ENCODE results near the gene PLSCR4.
A peak's percentile ranks its signal among the peaks of the same experiment; 100 is the strongest.

Gene PLSCR4

DNA sequence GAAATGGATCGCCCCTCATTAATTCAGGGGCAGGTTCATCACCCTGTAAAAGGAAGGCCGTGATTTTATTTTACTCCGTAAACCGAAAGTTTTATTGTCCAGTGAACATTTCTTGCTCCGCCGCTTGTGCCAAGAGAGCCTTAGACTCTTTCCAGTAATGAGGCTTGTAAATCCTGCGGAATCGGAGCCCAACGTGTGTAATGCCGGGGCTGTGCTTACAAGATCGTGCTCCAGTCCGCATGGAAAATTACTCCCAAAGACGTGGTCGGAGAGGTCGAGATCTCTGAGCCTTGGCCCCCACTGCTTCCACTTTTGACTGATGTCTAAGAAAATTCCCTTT, 89.3 kb downstream of the PLSCR4 start:
- peak overlapping the region; percentile 5 to 81 for H3K27ac ChIP-seq (ENCODE audit: insufficient read depth in 1 of 2, low read depth in 1 of 2, low read length in 2 of 2, poor library complexity in 1 of 2, severe bottlenecking in 2 of 2)
- H3K9me3 ChIP-seq (ENCODE audit: control extremely low read depth in 1 of 5, control insufficient read depth in 4 of 5, insufficient read depth in 2 of 5, low read depth in 1 of 5, low read length in 4 of 5): no peaks in the 10 kb centered on the region
- POLR2A ChIA-PET: interaction anchor here (0.7 kb wide), 1 partner anchor 35 kb away, joined by 3 read pairs; no protein-coding TSS in a partner anchor
- no peaks in the 10 kb centered on the region for H3K36me3 ChIP-seq (ENCODE audit: control insufficient read depth in 4 of 4, insufficient read depth in 4 of 4, low read length in 3 of 4)
- no peak for DNase-seq
- peaks cover 0 to 10% (median 0%) of the 10 kb centered on the region in 5 experiments for H3K27me3 ChIP-seq (replicated peaks in 2 of 5; ENCODE audit: control insufficient read depth in 4 of 5, insufficient read depth in 5 of 5, low read length in 4 of 5)
- H3K4me1 ChIP-seq (ENCODE audit: control extremely low read depth in 1 of 4, control insufficient read depth in 4 of 4, insufficient read depth in 4 of 4, low read length in 3 of 4): peaks cover 10 to 53% (median 25%) of the 10 kb centered on the region in 4 experiments
- 29% methylated on average over 12 of the region's 15 CpGs for whole genome bisulfite sequencing (ENCODE audit: insufficient coverage)
- H3K4me3 ChIP-seq (ENCODE audit: control insufficient read depth in 1 of 7, extremely low read depth in 1 of 7, insufficient read depth in 4 of 7, low read depth in 2 of 7, low read length in 6 of 7): peak overlapping the region; percentile 64 to 99 (median 86)
- CTCF ChIA-PET: interaction anchor here (1.3 to 8.0 kb wide), 3 partner anchors 28 to 96 kb away, joined by 3 to 43 read pairs (median 6); no protein-coding TSS in a partner anchor

DNA sequence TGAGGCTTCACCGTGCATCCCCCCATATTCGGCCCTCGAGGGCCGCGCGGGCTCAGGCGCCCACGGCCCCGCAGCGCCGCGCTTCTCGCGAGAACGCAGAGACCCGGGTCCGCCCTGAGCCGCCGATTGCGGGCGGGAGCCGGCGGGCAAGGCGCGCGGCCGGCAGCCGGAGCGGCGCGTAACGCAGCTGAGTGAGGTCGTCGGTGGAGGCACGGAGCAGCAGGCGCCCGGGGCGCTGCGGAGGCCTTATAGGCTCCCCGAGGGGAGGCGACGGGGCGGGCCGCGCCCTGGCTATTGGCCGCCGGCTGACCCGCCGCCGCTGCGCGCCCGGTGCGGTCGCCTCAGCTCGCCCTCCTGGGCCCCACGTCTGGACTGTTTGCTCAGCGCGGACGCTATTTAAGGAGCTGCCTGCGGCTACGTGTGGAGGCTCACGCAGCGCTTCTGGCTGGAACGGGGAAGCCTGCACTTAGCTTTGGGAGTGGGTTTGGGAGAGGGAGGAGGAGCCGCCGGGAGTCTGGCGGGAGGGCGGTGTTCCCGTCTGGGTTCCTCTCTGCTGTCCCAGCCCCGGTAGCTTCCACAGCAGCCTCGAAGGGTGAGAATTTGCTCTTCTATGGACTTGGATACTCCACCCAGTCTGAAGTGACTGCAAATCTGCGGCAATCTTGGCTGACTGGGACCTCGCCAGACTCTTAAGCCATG, 89.8 kb downstream of the PLSCR4 start, which contains the start of gene PLOD2:
Gene PLOD2 (minus strand): TSS at position 221 of the 699 bp plus-strand sequence. CDS start 195 bp downstream, at position 26.
- ChIA-PET CTCF (interaction anchor here (0.8 to 8.0 kb wide), 7 partner anchors 11 to 166 kb away, joined by 3 to 43 read pairs (median 4); no protein-coding TSS in a partner anchor), POLR2A (interaction anchor here (0.7 kb wide), 1 partner anchor 35 kb away, joined by 3 read pairs; no protein-coding TSS in a partner anchor)
- H3K27me3 ChIP-seq (replicated peaks in 2 of 5; ENCODE audit: control insufficient read depth in 4 of 5, insufficient read depth in 5 of 5, low read length in 4 of 5): peaks cover 0 to 10% (median 0%) of the 10 kb centered on the region in 5 experiments
- H3K27ac ChIP-seq (ENCODE audit: insufficient read depth in 1 of 2, low read depth in 1 of 2, low read length in 2 of 2, poor library complexity in 1 of 2, severe bottlenecking in 2 of 2): peak within 1 kb of the TSS; percentile 69 to 81
- WGBS (ENCODE audit: insufficient coverage): 0% methylated on average over 60 of the region's 74 CpGs
- DNase-seq: peak; percentile 79 to 92 (median 89)
- H3K4me1 ChIP-seq (ENCODE audit: control extremely low read depth in 1 of 4, control insufficient read depth in 4 of 4, insufficient read depth in 4 of 4, low read length in 3 of 4): peaks cover 14 to 58% (median 29%) of the 10 kb centered on the region in 4 experiments
- peak within 1 kb of the TSS; percentile 64 to 99 (median 86) for H3K4me3 ChIP-seq (ENCODE audit: control insufficient read depth in 1 of 7, extremely low read depth in 1 of 7, insufficient read depth in 4 of 7, low read depth in 2 of 7, low read length in 6 of 7)
- H3K36me3 ChIP-seq (ENCODE audit: control insufficient read depth in 4 of 4, insufficient read depth in 4 of 4, low read length in 3 of 4): no peaks in the 10 kb centered on the region
- no peaks in the 10 kb centered on the region for H3K9me3 ChIP-seq (ENCODE audit: control extremely low read depth in 1 of 5, control insufficient read depth in 4 of 5, insufficient read depth in 2 of 5, low read depth in 1 of 5, low read length in 4 of 5)

GRCh38 chr3:146160321-146160963, 90.5 kb downstream of the PLSCR4 start:
- peak overlapping the region; percentile 64 to 99 (median 86) for H3K4me3 ChIP-seq (ENCODE audit: control insufficient read depth in 1 of 7, extremely low read depth in 1 of 7, insufficient read depth in 4 of 7, low read depth in 2 of 7, low read length in 6 of 7)
- H3K36me3 ChIP-seq (ENCODE audit: control insufficient read depth in 4 of 4, insufficient read depth in 4 of 4, low read length in 3 of 4): no peaks in the 10 kb centered on the region
- DNase-seq: peak; percentile 74 to 87 (median 83)
- H3K27me3 ChIP-seq (replicated peaks in 2 of 5; ENCODE audit: control insufficient read depth in 4 of 5, insufficient read depth in 5 of 5, low read length in 4 of 5): peaks cover 0 to 10% (median 0%) of the 10 kb centered on the region in 5 experiments
- under 1% methylated on average over 31 of the region's 35 CpGs for WGBS (ENCODE audit: insufficient coverage)
- peak overlapping the region; percentile 69 to 81 for H3K27ac ChIP-seq (ENCODE audit: insufficient read depth in 1 of 2, low read depth in 1 of 2, low read length in 2 of 2, poor library complexity in 1 of 2, severe bottlenecking in 2 of 2)
- peaks cover 15 to 64% (median 32%) of the 10 kb centered on the region in 4 experiments for H3K4me1 ChIP-seq (ENCODE audit: control extremely low read depth in 1 of 4, control insufficient read depth in 4 of 4, insufficient read depth in 4 of 4, low read length in 3 of 4)
- CTCF ChIA-PET: interaction anchor here (0.8 to 8.0 kb wide), 9 partner anchors 10 to 166 kb away, joined by 3 to 43 read pairs (median 4); no protein-coding TSS in a partner anchor
- POLR2A ChIA-PET: no interaction called here
- no peaks in the 10 kb centered on the region for H3K9me3 ChIP-seq (ENCODE audit: control extremely low read depth in 1 of 5, control insufficient read depth in 4 of 5, insufficient read depth in 2 of 5, low read depth in 1 of 5, low read length in 4 of 5)

GRCh38 chr3:146159616-146160320, 91.1 kb downstream of the PLSCR4 start:
- ChIA-PET POLR2A (no interaction called here), CTCF (interaction anchor here (1.1 to 8.0 kb wide), 7 partner anchors 9 to 88 kb away, joined by 3 to 43 read pairs (median 3); no protein-coding TSS in a partner anchor)
- Histone ChIP-seq H3K4me3 (ENCODE audit: control insufficient read depth in 1 of 7, extremely low read depth in 1 of 7, insufficient read depth in 4 of 7, low read depth in 2 of 7, low read length in 6 of 7) (peak overlapping the region; percentile 64 to 99 (median 86)), H3K27ac (ENCODE audit: insufficient read depth in 1 of 2, low read depth in 1 of 2, low read length in 2 of 2, poor library complexity in 1 of 2, severe bottlenecking in 2 of 2) (peak overlapping the region; percentile 69 to 81), H3K36me3 (ENCODE audit: control insufficient read depth in 4 of 4, insufficient read depth in 4 of 4, low read length in 3 of 4) (no peaks in the 10 kb centered on the region), H3K27me3 (replicated peaks in 2 of 5; ENCODE audit: control insufficient read depth in 4 of 5, insufficient read depth in 5 of 5, low read length in 4 of 5) (peaks cover 0 to 10% (median 0%) of the 10 kb centered on the region in 5 experiments), H3K4me1 (ENCODE audit: control extremely low read depth in 1 of 4, control insufficient read depth in 4 of 4, insufficient read depth in 4 of 4, low read length in 3 of 4) (peaks cover 15 to 67% (median 32%) of the 10 kb centered on the region in 4 experiments), H3K9me3 (ENCODE audit: control extremely low read depth in 1 of 5, control insufficient read depth in 4 of 5, insufficient read depth in 2 of 5, low read depth in 1 of 5, low read length in 4 of 5) (no peaks in the 10 kb centered on the region)
- peak in 1 of 3 donors; percentile 45 for DNase-seq
- 9% methylated on average over 6 of the region's 7 CpGs for WGBS (ENCODE audit: insufficient coverage)

GRCh38 chr3:146159037-146159436, 91.9 kb downstream of the PLSCR4 start:
- H3K27me3 ChIP-seq (replicated peaks in 2 of 5; ENCODE audit: control insufficient read depth in 4 of 5, insufficient read depth in 5 of 5, low read length in 4 of 5): peaks cover 0 to 10% (median 0%) of the 10 kb centered on the region in 5 experiments
- peak overlapping the region in 1 of 2 experiments; percentile 81 for H3K27ac ChIP-seq (ENCODE audit: insufficient read depth in 1 of 2, low read depth in 1 of 2, low read length in 2 of 2, poor library complexity in 1 of 2, severe bottlenecking in 2 of 2)
- DNase-seq: no peak
- H3K36me3 ChIP-seq (ENCODE audit: control insufficient read depth in 4 of 4, insufficient read depth in 4 of 4, low read length in 3 of 4): no peaks in the 10 kb centered on the region
- peaks cover 15 to 67% (median 32%) of the 10 kb centered on the region in 4 experiments for H3K4me1 ChIP-seq (ENCODE audit: control extremely low read depth in 1 of 4, control insufficient read depth in 4 of 4, insufficient read depth in 4 of 4, low read length in 3 of 4)
- POLR2A ChIA-PET: no interaction called here
- CTCF ChIA-PET: interaction anchor here (1.1 to 8.0 kb wide), 2 partner anchors 30 to 94 kb away, joined by 3 to 43 read pairs; no protein-coding TSS in a partner anchor
- peak overlapping the region in 3 of 7 experiments; percentile 2 to 99 (median 19) for H3K4me3 ChIP-seq (ENCODE audit: control insufficient read depth in 1 of 7, extremely low read depth in 1 of 7, insufficient read depth in 4 of 7, low read depth in 2 of 7, low read length in 6 of 7)
- 74% methylated on average over 3 of the region's 4 CpGs for WGBS (ENCODE audit: insufficient coverage)
- no peaks in the 10 kb centered on the region for H3K9me3 ChIP-seq (ENCODE audit: control extremely low read depth in 1 of 5, control insufficient read depth in 4 of 5, insufficient read depth in 2 of 5, low read depth in 1 of 5, low read length in 4 of 5)

GRCh38 chr3:146157325-146158060, 93.4 kb downstream of the PLSCR4 start:
- no peak for DNase-seq
- H3K27ac ChIP-seq (ENCODE audit: insufficient read depth in 1 of 2, low read depth in 1 of 2, low read length in 2 of 2, poor library complexity in 1 of 2, severe bottlenecking in 2 of 2): peak overlapping the region; percentile 69 to 90
- POLR2A ChIA-PET: no interaction called here
- no peaks in the 10 kb centered on the region for H3K36me3 ChIP-seq (ENCODE audit: control insufficient read depth in 4 of 4, insufficient read depth in 4 of 4, low read length in 3 of 4)
- H3K4me1 ChIP-seq (ENCODE audit: control extremely low read depth in 1 of 4, control insufficient read depth in 4 of 4, insufficient read depth in 4 of 4, low read length in 3 of 4): peaks cover 15 to 76% (median 35%) of the 10 kb centered on the region in 4 experiments
- CTCF ChIA-PET: interaction anchor here (1.1 to 8.0 kb wide), 8 partner anchors 14 to 417 kb away, joined by 3 to 43 read pairs (median 4); no protein-coding TSS in a partner anchor
- no peaks in the 10 kb centered on the region for H3K9me3 ChIP-seq (ENCODE audit: control extremely low read depth in 1 of 5, control insufficient read depth in 4 of 5, insufficient read depth in 2 of 5, low read depth in 1 of 5, low read length in 4 of 5)
- H3K4me3 ChIP-seq (ENCODE audit: control insufficient read depth in 1 of 7, extremely low read depth in 1 of 7, insufficient read depth in 4 of 7, low read depth in 2 of 7, low read length in 6 of 7): peak overlapping the region in 2 of 7 experiments; percentile 55 to 57
- no CpG with 5 or more reads among the region's 2 CpGs for WGBS (ENCODE audit: insufficient coverage)
- H3K27me3 ChIP-seq (replicated peaks in 2 of 5; ENCODE audit: control insufficient read depth in 4 of 5, insufficient read depth in 5 of 5, low read length in 4 of 5): peaks cover 0 to 4% (median 0%) of the 10 kb centered on the region in 5 experiments

Measured in common myeloid progenitor, CD34-positive (primary cell).